HG03378 (cell line): Measurements from ENCODE around the gene TTF1.
A peak's percentile ranks its signal among the peaks of the same experiment; 100 is the strongest.

Source experiments
- ATAC-seq: cut with Tn5 transposase; IDR thresholded peaks from one replicate; pipeline ENCODE4 v1.9.1; 2021; ENCODE audit warnings: mild to moderate bottlenecking, moderate library complexity; ENCODE audit not compliant: unreplicated experiment

TTF1 gene

GRCh38 chr9:132406554-132407122, at the start of gene TTF1:
TTF1 (minus strand) TSS chr9:132406840; CDS start chr9:132402821, 4,019 bp downstream.
- peak; percentile 66 for ATAC-seq

GRCh38 chr9:132456241-132456640, 49.6 kb upstream of the TTF1 start:
- no peak for ATAC-seq

GRCh38 chr9:132451276-132451675, 44.6 kb upstream of the TTF1 start:
- no peak for ATAC-seq

- ATAC-seq = no peak
Measured at GRCh38 chr9:132447902-132448301, 41.3 kb upstream of the TTF1 start.

- ATAC-seq = no peak
Measured at GRCh38 chr9:132447346-132447745, 40.7 kb upstream of the TTF1 start.

GRCh38 chr9:132446887-132447286, 40.2 kb upstream of the TTF1 start:
- ATAC-seq = no peak

GRCh38 chr9:132443951-132444607, 37.4 kb upstream of the TTF1 start:
- no peak for ATAC-seq

GRCh38 chr9:132441404-132441803, 34.8 kb upstream of the TTF1 start:
- no peak for ATAC-seq

GRCh38 chr9:132440735-132441134, 34.1 kb upstream of the TTF1 start:
- no peak for ATAC-seq

- no peak for ATAC-seq
Measured at GRCh38 chr9:132439153-132439552, 32.5 kb upstream of the TTF1 start.

GRCh38 chr9:132434881-132435280, 28.2 kb upstream of the TTF1 start:
- no peak for ATAC-seq

GRCh38 chr9:132430998-132431397, 24.4 kb upstream of the TTF1 start:
- no peak for ATAC-seq

GRCh38 chr9:132426639-132427414, 20.2 kb upstream of the TTF1 start:
- ATAC-seq = no peak

- no peak for ATAC-seq
Measured at GRCh38 chr9:132425675-132426062, 19.0 kb upstream of the TTF1 start.

GRCh38 chr9:132424857-132425674, 18.4 kb upstream of the TTF1 start:
- no peak for ATAC-seq

- no peak for ATAC-seq
Measured at GRCh38 chr9:132423503-132423902, 16.9 kb upstream of the TTF1 start.

GRCh38 chr9:132422574-132422973, 15.9 kb upstream of the TTF1 start:
- ATAC-seq = no peak

GRCh38 chr9:132418726-132419363, 12.2 kb upstream of the TTF1 start:
- ATAC-seq = no peak

GRCh38 chr9:132415181-132415580, 8.5 kb upstream of the TTF1 start:
- ATAC-seq = no peak

GRCh38 chr9:132414731-132415130, 8.1 kb upstream of the TTF1 start:
- ATAC-seq = no peak

GRCh38 chr9:132413926-132414325, 7.3 kb upstream of the TTF1 start:
- no peak for ATAC-seq
